Measurements from ENCODE around the gene VPS51.

VPS51 gene

GRCh38 chr11:65135633-65136145, 39.7 kb downstream of the VPS51 start:
- Histone ChIP-seq H3K79me2 (ENCODE audit: insufficient read depth, low read length) (peaks cover 8% of the 10 kb centered on the region; the same call in 1 of the 2 replicates), H3K27me3 (ENCODE audit: insufficient read depth, low read length) (no peaks in the 10 kb centered on the region), H3K9ac (ENCODE audit: low read length) (peak overlapping the region; percentile 93), H3K9me3 (ENCODE audit: low read length) (no peaks in the 10 kb centered on the region), H3K9me2 (ENCODE audit: low read depth, low read length) (no peaks in the 10 kb centered on the region), H3F3A (ENCODE audit: insufficient read depth, low read length) (no peaks in the 10 kb centered on the region), H3K36me3 (ENCODE audit: insufficient read depth, low read length) (peaks cover 30% of the 10 kb centered on the region), H3K4me3 (ENCODE audit: low read depth, low read length, poor library complexity, severe bottlenecking) (peak overlapping the region; percentile 95), H2AFZ (ENCODE audit: low read length) (no peak overlapping the region), H3K4me2 (ENCODE audit: low read length) (peak overlapping the region; percentile 93), H4K20me1 (ENCODE audit: insufficient read depth, low read length) (no peaks in the 10 kb centered on the region), H3K4me1 (ENCODE audit: insufficient read depth, low read length, severe bottlenecking) (peaks cover 36% of the 10 kb centered on the region), H3K27ac (ENCODE audit: low read depth, low read length, poor library complexity, severe bottlenecking) (peak overlapping the region; percentile 99)
- no peak for TF ChIP-seq CTCF (IDR thresholded peaks at IDR 0.05; ENCODE audit: low read length)
- TF ChIP-seq EZH2 (IDR thresholded peaks at IDR 0.05; ENCODE audit: borderline replicate concordance, low read length), result no peak

- Histone ChIP-seq H3K9ac (ENCODE audit: low read length) (no peak overlapping the region; the same call in 1 of the 2 replicates), H3K4me2 (ENCODE audit: low read length) (peak overlapping the region; percentile 93; the same call in 1 of the 2 replicates), H4K20me1 (ENCODE audit: insufficient read depth, low read length) (no peaks in the 10 kb centered on the region), H2AFZ (ENCODE audit: low read length) (no peak overlapping the region), H3K79me2 (ENCODE audit: insufficient read depth, low read length) (peaks cover 8% of the 10 kb centered on the region; the same call in 1 of the 2 replicates), H3K27me3 (ENCODE audit: insufficient read depth, low read length) (0 out of 2 replicates have a peak, but pooled peaks cover 5% of the 10 kb centered on the region), H3F3A (ENCODE audit: insufficient read depth, low read length) (no peaks in the 10 kb centered on the region), H3K4me1 (ENCODE audit: insufficient read depth, low read length, severe bottlenecking) (peaks cover 27% of the 10 kb centered on the region), H3K36me3 (ENCODE audit: insufficient read depth, low read length) (peaks cover 21% of the 10 kb centered on the region), H3K27ac (ENCODE audit: low read depth, low read length, poor library complexity, severe bottlenecking) (no peak overlapping the region), H3K4me3 (ENCODE audit: low read depth, low read length, poor library complexity, severe bottlenecking) (no peak overlapping the region), H3K9me3 (ENCODE audit: low read length) (no peaks in the 10 kb centered on the region; the same call in 1 of the 2 replicates), H3K9me2 (ENCODE audit: low read depth, low read length) (no peaks in the 10 kb centered on the region)
- no peak for TF ChIP-seq CTCF (IDR thresholded peaks at IDR 0.05; ENCODE audit: low read length)
- TF ChIP-seq EZH2 (IDR thresholded peaks at IDR 0.05; ENCODE audit: borderline replicate concordance, low read length), result no peak
Measured at GRCh38 chr11:65136515-65137096, 40.6 kb downstream of the VPS51 start.

- Histone ChIP-seq H3K9me2 (ENCODE audit: low read depth, low read length) (no peaks in the 10 kb centered on the region), H2AFZ (ENCODE audit: low read length) (no peak overlapping the region), H3K79me2 (ENCODE audit: insufficient read depth, low read length) (no peaks in the 10 kb centered on the region), H3K4me1 (ENCODE audit: insufficient read depth, low read length, severe bottlenecking) (peaks cover 5% of the 10 kb centered on the region), H4K20me1 (ENCODE audit: insufficient read depth, low read length) (no peaks in the 10 kb centered on the region), H3K4me3 (ENCODE audit: low read depth, low read length, poor library complexity, severe bottlenecking) (no peak overlapping the region), H3K27me3 (ENCODE audit: insufficient read depth, low read length) (peaks cover 12% of the 10 kb centered on the region; the same call in 1 of the 2 replicates), H3K4me2 (ENCODE audit: low read length) (no peak overlapping the region), H3K9me3 (ENCODE audit: low read length) (peaks cover 6% of the 10 kb centered on the region), H3K27ac (ENCODE audit: low read depth, low read length, poor library complexity, severe bottlenecking) (no peak overlapping the region), H3K36me3 (ENCODE audit: insufficient read depth, low read length) (0 out of 2 replicates have a peak, but pooled peaks cover 4% of the 10 kb centered on the region), H3K9ac (ENCODE audit: low read length) (no peak overlapping the region), H3F3A (ENCODE audit: insufficient read depth, low read length) (no peaks in the 10 kb centered on the region)
- TF ChIP-seq EZH2 (IDR thresholded peaks at IDR 0.05; ENCODE audit: borderline replicate concordance, low read length), result no peak
- TF ChIP-seq CTCF (IDR thresholded peaks at IDR 0.05; ENCODE audit: low read length), result no peak
Measured at GRCh38 chr11:65141896-65142494, 46.0 kb downstream of the VPS51 start.
